Measurements from ENCODE around the gene NFASC.

The NFASC gene

GRCh38 chr1:204871405-204872037 lies 859 bp downstream of the NFASC start:
- Histone ChIP-seq H3K27me3 (ENCODE audit: control insufficient read depth, low read length) (no peaks in the 10 kb centered on the region), H3K4me3 (ENCODE audit: low read length) (no peak overlapping the region), H3K4me2 (ENCODE audit: low read length) (no peak overlapping the region), H3K4me1 (ENCODE audit: control insufficient read depth, low read length) (no peaks in the 10 kb centered on the region), H3K27ac (ENCODE audit: low read depth, low read length) (no peak overlapping the region), H3F3A (ENCODE audit: control insufficient read depth, insufficient read depth) (no peaks in the 10 kb centered on the region), H3K36me3 (ENCODE audit: control insufficient read depth, low read length) (no peaks in the 10 kb centered on the region), H3K9me3 (ENCODE audit: control insufficient read depth, insufficient read depth, low read length) (no peaks in the 10 kb centered on the region), H3K9me2 (replicated peaks; ENCODE audit: control insufficient read depth, low read length) (no peaks in the 10 kb centered on the region), H3K79me2 (ENCODE audit: control insufficient read depth, low read length) (no peaks in the 10 kb centered on the region), H4K20me1 (ENCODE audit: control insufficient read depth, insufficient read depth, low read depth, low read length) (no peaks in the 10 kb centered on the region)
- no peak for TF ChIP-seq EZH2phosphoT487 (IDR thresholded peaks at IDR 0.05; ENCODE audit: borderline replicate concordance, low read length)
- TF ChIP-seq CTCF (IDR thresholded peaks at IDR 0.05; ENCODE audit: low read depth, low read length, poor library complexity, severe bottlenecking): no peak

DNA sequence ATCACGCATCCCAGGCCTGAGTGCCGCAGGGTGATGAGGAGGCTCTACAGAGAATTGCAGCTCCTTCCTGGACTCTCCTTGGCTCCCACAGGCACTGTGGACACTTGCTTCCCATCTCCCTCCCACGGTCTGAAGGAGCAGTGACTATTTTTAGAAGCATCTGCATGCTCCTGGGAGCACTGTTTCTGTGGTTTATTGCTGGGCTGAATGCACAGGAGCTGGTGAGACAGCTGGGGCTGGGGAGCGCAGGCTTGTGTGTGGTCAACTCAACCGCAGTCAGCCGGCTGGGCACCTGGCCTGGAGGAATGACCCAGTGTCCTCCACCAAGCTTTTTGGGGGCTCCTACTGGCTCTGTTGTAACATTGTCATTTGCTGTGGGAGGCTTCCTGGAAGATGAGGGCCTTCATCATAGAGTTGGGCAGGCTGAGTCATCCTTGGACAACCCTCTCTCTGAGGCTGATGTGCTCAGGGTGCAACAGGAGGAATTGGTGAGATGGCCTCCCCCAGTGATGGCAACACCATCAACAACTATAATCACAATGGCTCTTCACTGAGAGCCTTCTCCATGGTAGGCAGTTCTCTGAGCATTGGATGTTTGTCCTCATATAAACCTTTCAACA lies 1.7 kb downstream of the NFASC start:
- Histone ChIP-seq H3K4me1 (ENCODE audit: control insufficient read depth, low read length) (no peaks in the 10 kb centered on the region), H3K79me2 (ENCODE audit: control insufficient read depth, low read length) (no peaks in the 10 kb centered on the region), H3K9me3 (ENCODE audit: control insufficient read depth, insufficient read depth, low read length) (no peaks in the 10 kb centered on the region), H3K9me2 (replicated peaks; ENCODE audit: control insufficient read depth, low read length) (no peaks in the 10 kb centered on the region), H3F3A (ENCODE audit: control insufficient read depth, insufficient read depth) (no peaks in the 10 kb centered on the region), H3K4me3 (ENCODE audit: low read length) (no peak overlapping the region), H4K20me1 (ENCODE audit: control insufficient read depth, insufficient read depth, low read depth, low read length) (no peaks in the 10 kb centered on the region), H3K27me3 (ENCODE audit: control insufficient read depth, low read length) (no peaks in the 10 kb centered on the region), H3K36me3 (ENCODE audit: control insufficient read depth, low read length) (no peaks in the 10 kb centered on the region), H3K27ac (ENCODE audit: low read depth, low read length) (no peak overlapping the region), H3K4me2 (ENCODE audit: low read length) (no peak overlapping the region)
- TF ChIP-seq CTCF (IDR thresholded peaks at IDR 0.05; ENCODE audit: low read depth, low read length, poor library complexity, severe bottlenecking) (no peak), EZH2phosphoT487 (IDR thresholded peaks at IDR 0.05; ENCODE audit: borderline replicate concordance, low read length) (no peak)

GRCh38 chr1:204873176-204873575 lies 2.5 kb downstream of the NFASC start:
- Histone ChIP-seq H3K4me2 (ENCODE audit: low read length) (no peak overlapping the region), H3K27me3 (ENCODE audit: control insufficient read depth, low read length) (no peaks in the 10 kb centered on the region), H4K20me1 (ENCODE audit: control insufficient read depth, insufficient read depth, low read depth, low read length) (no peaks in the 10 kb centered on the region), H3F3A (ENCODE audit: control insufficient read depth, insufficient read depth) (no peaks in the 10 kb centered on the region), H3K9me3 (ENCODE audit: control insufficient read depth, insufficient read depth, low read length) (no peaks in the 10 kb centered on the region), H3K4me1 (ENCODE audit: control insufficient read depth, low read length) (no peaks in the 10 kb centered on the region), H3K79me2 (ENCODE audit: control insufficient read depth, low read length) (no peaks in the 10 kb centered on the region), H3K36me3 (ENCODE audit: control insufficient read depth, low read length) (no peaks in the 10 kb centered on the region), H3K9me2 (replicated peaks; ENCODE audit: control insufficient read depth, low read length) (no peaks in the 10 kb centered on the region), H3K27ac (ENCODE audit: low read depth, low read length) (no peak overlapping the region), H3K4me3 (ENCODE audit: low read length) (no peak overlapping the region)
- TF ChIP-seq CTCF (IDR thresholded peaks at IDR 0.05; ENCODE audit: low read depth, low read length, poor library complexity, severe bottlenecking) (no peak), EZH2phosphoT487 (IDR thresholded peaks at IDR 0.05; ENCODE audit: borderline replicate concordance, low read length) (no peak)
